Measurements from ENCODE around the gene TPBGL. TPM values are rescaled to one million over a fixed set of nuclear protein-coding genes. Genes with fewer than 3 reads are reported as not detected.

Gene TPBGL
- total and polyA plus RNA-seq, 2 experiments from 2014 or later: 0.08 to 0.21 TPM

DNA sequence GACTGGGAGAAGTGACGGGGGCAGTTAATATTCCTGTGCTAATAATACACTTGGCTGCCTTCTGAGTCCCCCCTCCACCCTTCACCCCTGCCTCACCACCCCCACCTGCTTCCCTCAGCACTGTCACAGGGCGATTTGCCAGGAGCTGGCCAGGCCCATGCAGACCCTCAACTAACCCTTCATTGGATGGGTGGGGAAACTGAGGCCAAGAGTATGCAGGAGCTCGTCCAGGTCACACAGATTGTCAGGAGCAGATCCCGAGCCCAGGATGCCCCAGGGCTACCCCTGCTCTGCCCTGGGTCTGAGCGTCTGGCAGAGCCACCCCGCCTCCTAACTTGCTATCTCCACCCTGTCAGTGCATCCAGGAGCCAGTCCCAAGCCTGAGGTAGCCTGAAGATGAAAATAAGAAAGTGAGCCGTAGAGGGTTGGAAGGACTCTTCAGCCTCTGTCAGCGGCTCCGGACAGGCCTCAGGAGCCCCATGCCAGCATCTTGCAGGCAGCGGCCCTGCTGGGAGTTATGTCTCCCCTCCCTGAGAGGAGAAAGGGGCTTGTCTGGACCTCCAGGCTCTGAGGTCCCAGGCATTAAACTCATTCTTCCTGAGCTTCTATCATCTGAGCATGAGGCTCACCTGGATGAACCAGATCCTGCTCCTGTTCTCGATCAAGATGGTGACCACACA is 6.2 kb downstream of the TPBGL start:
- Histone ChIP-seq H3K27ac (ENCODE audit: low read depth) (no peak overlapping the region), H3K4me1 (ENCODE audit: insufficient read depth) (no peaks in the 10 kb centered on the region), H3K9me2 (ENCODE audit: insufficient read depth) (0 out of 2 replicates have a peak, but pooled peaks cover 2% of the 10 kb centered on the region), H3F3A (replicated peaks; ENCODE audit: low read depth) (no peaks in the 10 kb centered on the region), H3K27me3 (ENCODE audit: insufficient read depth) (peaks cover 36% of the 10 kb centered on the region), H3K36me3 (ENCODE audit: insufficient read depth) (no peaks in the 10 kb centered on the region), H3K79me2 (replicated peaks; ENCODE audit: insufficient read depth) (no peaks in the 10 kb centered on the region), H3K4me3 (no peak overlapping the region), H2AFZ (no peak overlapping the region), H4K20me1 (replicated peaks; ENCODE audit: insufficient read depth) (no peaks in the 10 kb centered on the region), H3K4me2 (no peak overlapping the region)
- H3K27ac Mint-ChIP-seq: no peak overlapping the region
- DNase-seq (ENCODE audit: low spot score) (no peak), ATAC-seq (no peak)
- H3K9me3 Mint-ChIP-seq: no peaks in the 10 kb centered on the region; the same call in 2 of the 3 replicates
- no peak for TF ChIP-seq POLR2AphosphoS5 (IDR thresholded peaks at IDR 0.05; ENCODE audit: low read depth)
- no peak for TF ChIP-seq REST (IDR thresholded peaks at IDR 0.05; ENCODE audit: unreplicated experiment)
- TF ChIP-seq EZH2phosphoT487 (IDR thresholded peaks at IDR 0.05; ENCODE audit: unreplicated experiment): no peak
- no peak for TF ChIP-seq STAT1 (IDR thresholded peaks at IDR 0.05; ENCODE audit: unreplicated experiment)
- no peak for TF ChIP-seq JUNB (IDR thresholded peaks at IDR 0.05; ENCODE audit: unreplicated experiment)
- no peak for TF ChIP-seq ETS1 (IDR thresholded peaks at IDR 0.05)
- TF ChIP-seq, protein P1, sequence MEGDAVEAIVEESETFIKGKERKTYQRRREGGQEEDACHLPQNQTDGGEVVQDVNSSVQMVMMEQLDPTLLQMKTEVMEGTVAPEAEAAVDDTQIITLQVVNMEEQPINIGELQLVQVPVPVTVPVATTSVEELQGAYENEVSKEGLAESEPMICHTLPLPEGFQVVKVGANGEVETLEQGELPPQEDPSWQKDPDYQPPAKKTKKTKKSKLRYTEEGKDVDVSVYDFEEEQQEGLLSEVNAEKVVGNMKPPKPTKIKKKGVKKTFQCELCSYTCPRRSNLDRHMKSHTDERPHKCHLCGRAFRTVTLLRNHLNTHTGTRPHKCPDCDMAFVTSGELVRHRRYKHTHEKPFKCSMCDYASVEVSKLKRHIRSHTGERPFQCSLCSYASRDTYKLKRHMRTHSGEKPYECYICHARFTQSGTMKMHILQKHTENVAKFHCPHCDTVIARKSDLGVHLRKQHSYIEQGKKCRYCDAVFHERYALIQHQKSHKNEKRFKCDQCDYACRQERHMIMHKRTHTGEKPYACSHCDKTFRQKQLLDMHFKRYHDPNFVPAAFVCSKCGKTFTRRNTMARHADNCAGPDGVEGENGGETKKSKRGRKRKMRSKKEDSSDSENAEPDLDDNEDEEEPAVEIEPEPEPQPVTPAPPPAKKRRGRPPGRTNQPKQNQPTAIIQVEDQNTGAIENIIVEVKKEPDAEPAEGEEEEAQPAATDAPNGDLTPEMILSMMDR (conservative IDR thresholded peaks at IDR 0.05; ENCODE audit: low read depth in 2 of 2): no peak
- no peak for TF ChIP-seq EZH2 (IDR thresholded peaks at IDR 0.05; ENCODE audit: low read depth, unreplicated experiment)
- no peak for TF ChIP-seq CREB1 (CRISPR knock-in tag; IDR thresholded peaks at IDR 0.05; ENCODE audit: low read depth)
- H3K4me3 Mint-ChIP-seq: no peak overlapping the region
- peaks cover 5% of the 10 kb centered on the region; the same call in 2 of the 3 replicates for H3K4me1 Mint-ChIP-seq
- H3K36me3 Mint-ChIP-seq (ENCODE audit: low read depth): no peaks in the 10 kb centered on the region
- peaks cover 37% of the 10 kb centered on the region for H3K27me3 Mint-ChIP-seq (ENCODE audit: insufficient read depth, low read depth, poor library complexity)
